Erythroblast (primary cell): ENCODE data around the gene CCDC85A.

Experiments
- GATA1 ChIP-seq: IDR thresholded peaks from 2 replicates; pipeline ENCODE4 v1.6.1; 2011; ENCODE audit warnings: low read depth, mild to moderate bottlenecking, control low read depth, low read length, moderate library complexity
- POLR2A ChIP-seq: IDR thresholded peaks from 2 replicates; pipeline ENCODE4 v1.6.1; 2011; ENCODE audit warnings: mild to moderate bottlenecking, low read length

DNA sequence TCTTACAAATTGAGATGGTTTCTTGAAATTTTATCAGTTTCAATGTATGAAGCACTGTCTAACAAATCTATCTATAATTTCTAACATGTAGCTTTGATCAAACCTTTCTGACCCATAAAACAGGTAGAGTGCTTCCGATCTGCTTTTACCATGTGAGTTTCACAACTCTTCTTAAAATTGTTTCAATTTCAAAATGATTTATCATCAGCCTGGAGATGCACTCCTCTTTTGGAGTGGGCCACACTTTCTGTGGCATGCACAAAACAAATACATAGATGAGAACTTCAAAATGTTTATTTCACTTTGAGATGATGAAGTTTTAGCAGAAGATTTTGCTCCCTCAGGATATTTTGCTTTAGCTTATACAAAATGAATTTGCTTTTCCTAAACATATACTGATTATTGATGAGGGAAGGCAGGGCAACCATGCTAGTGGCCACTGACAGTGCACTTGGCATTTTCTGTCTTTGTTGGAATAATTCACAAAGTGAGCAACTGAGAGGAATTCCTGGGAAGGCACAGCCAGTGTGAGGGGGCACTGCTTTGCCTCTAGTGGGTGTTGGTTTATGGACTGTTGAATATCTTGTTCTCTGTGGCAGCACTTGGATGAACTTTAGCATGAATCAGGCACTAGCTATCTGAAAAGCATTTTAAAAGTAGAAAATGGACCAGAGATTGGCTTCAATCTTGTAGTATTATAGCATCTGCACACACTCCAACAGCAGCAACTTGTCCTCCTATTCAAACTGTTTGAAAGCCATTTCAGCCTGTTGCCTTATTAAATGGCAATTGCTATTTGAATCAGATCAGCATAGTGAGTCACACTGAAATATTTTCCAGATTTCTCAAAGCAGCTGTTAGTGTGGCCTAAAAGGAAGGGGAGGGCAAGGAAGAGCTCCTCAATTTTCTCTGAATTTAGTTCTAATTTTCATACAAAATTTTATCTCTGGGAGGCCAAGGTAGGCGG lies 193.2 kb downstream of the CCDC85A start:
- no peak for TF ChIP-seq POLR2A
- no peak for TF ChIP-seq GATA1
